ENCODE results near the gene SEPTIN7.
"Not testable (repeated sequence)": the region's sequence is repeated elsewhere in the genome, so short reads cannot be mapped to it uniquely, and the experiment has no call there.

SEPTIN7 gene

GRCh38 chr7:35800718-35801391 is at the start of gene SEPTIN7:
SEPTIN7 (plus strand) TSS chr7:35801057; CDS start chr7:35801210, 153 bp downstream.
- peak; percentile 97 to 99 for DNase-seq (ENCODE audit: low read depth in 2 of 2)

- DNase-seq (ENCODE audit: low read depth in 2 of 2): no peak
Observed at GRCh38 chr7:35752742-35753141, 48.1 kb upstream of the SEPTIN7 start.

GRCh38 chr7:35753761-35754603 is 46.9 kb upstream of the SEPTIN7 start:
- DNase-seq (ENCODE audit: low read depth in 2 of 2): no peak

GRCh38 chr7:35754741-35755140 is 46.1 kb upstream of the SEPTIN7 start:
- DNase-seq (ENCODE audit: low read depth in 2 of 2): no peak

- DNase-seq (ENCODE audit: low read depth in 2 of 2): no peak
Observed at GRCh38 chr7:35755711-35756110, 45.1 kb upstream of the SEPTIN7 start.

GRCh38 chr7:35756453-35756852 is 44.4 kb upstream of the SEPTIN7 start:
- DNase-seq (ENCODE audit: low read depth in 2 of 2): not testable (repeated sequence)

GRCh38 chr7:35757574-35757973 is 43.3 kb upstream of the SEPTIN7 start:
- DNase-seq (ENCODE audit: low read depth in 2 of 2): no peak

GRCh38 chr7:35758421-35758820 is 42.4 kb upstream of the SEPTIN7 start:
- no peak for DNase-seq (ENCODE audit: low read depth in 2 of 2)

GRCh38 chr7:35760143-35760745 is 40.6 kb upstream of the SEPTIN7 start:
- no peak for DNase-seq (ENCODE audit: low read depth in 2 of 2)

GRCh38 chr7:35761871-35762677 is 38.8 kb upstream of the SEPTIN7 start:
- no peak for DNase-seq (ENCODE audit: low read depth in 2 of 2)

GRCh38 chr7:35762781-35763180 is 38.1 kb upstream of the SEPTIN7 start:
- DNase-seq (ENCODE audit: low read depth in 2 of 2): no peak

GRCh38 chr7:35768346-35768745 is 32.5 kb upstream of the SEPTIN7 start:
- DNase-seq (ENCODE audit: low read depth in 2 of 2): no peak

GRCh38 chr7:35771776-35772175 is 29.1 kb upstream of the SEPTIN7 start:
- DNase-seq (ENCODE audit: low read depth in 2 of 2): no peak

GRCh38 chr7:35773994-35774393 is 26.9 kb upstream of the SEPTIN7 start:
- no peak for DNase-seq (ENCODE audit: low read depth in 2 of 2)

- DNase-seq (ENCODE audit: low read depth in 2 of 2): no peak
Observed at GRCh38 chr7:35776686-35777085, 24.2 kb upstream of the SEPTIN7 start.

GRCh38 chr7:35777121-35777520 is 23.7 kb upstream of the SEPTIN7 start:
- DNase-seq (ENCODE audit: low read depth in 2 of 2): no peak

- no peak for DNase-seq (ENCODE audit: low read depth in 2 of 2)
Observed at GRCh38 chr7:35780070-35780469, 20.8 kb upstream of the SEPTIN7 start.

GRCh38 chr7:35781200-35781701 is 19.6 kb upstream of the SEPTIN7 start:
- no peak for DNase-seq (ENCODE audit: low read depth in 2 of 2)

GRCh38 chr7:35781767-35782515 is 18.9 kb upstream of the SEPTIN7 start:
- DNase-seq (ENCODE audit: low read depth in 2 of 2): no peak

- DNase-seq (ENCODE audit: low read depth in 2 of 2): no peak
Observed at GRCh38 chr7:35784332-35784731, 16.5 kb upstream of the SEPTIN7 start.

GRCh38 chr7:35785250-35785649 is 15.6 kb upstream of the SEPTIN7 start:
- DNase-seq (ENCODE audit: low read depth in 2 of 2): no peak

Measured in activated CD8-positive, alpha-beta memory T cell treated with anti-CD3 and anti-CD28 coated beads for 4 hours (primary cell).